K562 (cell line): ENCODE data around the gene NKAIN4. TPM values are rescaled to one million over a fixed set of nuclear protein-coding genes. Genes with fewer than 3 reads are reported as not detected.

Experiments
- ATAC-seq: fragments of 200-7000 bp; cut with Tn5 transposase; 3 replicates; pipeline ENCODE4 v1.9.1; 2020; ENCODE audit warnings: moderate library complexity
- BruUV-seq: library from RNA; stranded (reverse); fragments of 400-500 nt; replicated peaks from 2 replicates; lab custom pipeline; 2021; lab: Mats Ljungman, UMichigan
- CTCF ChIA-PET: fragments of 300-600 bp; formaldehyde crosslinking; extraction: SDS; loops from one replicate; lab custom pipeline; 2021; ENCODE audit warnings: low intra/inter-chr PET ratio; lab: Yijun Ruan, JAX
- POLR2A ChIA-PET: fragments of 300-600, 350-650 bp; sonication (Branson Sonifier 250); formaldehyde crosslinking; extraction: SDS; loops from one replicate; lab custom pipeline; 2021; ENCODE audit warnings: antibody characterized with exemption, inconsistent platforms; lab: Yijun Ruan, JAX
- DNase-seq, 4 experiments: peaks; one replicate each; pipeline versions ENCODE4 v3.0.0 to v3.0.0-alpha.2; 2011 to 2018; ENCODE audit warnings: low spot score in 3 of 4, mixed read lengths in 3 of 4; ENCODE audit errors: extremely low read depth in 1 of 4
- FAIRE-seq: peaks from 2 replicates; lab custom pipeline; 2011; peaks lifted over from hg19 to GRCh38; lab: Jason Lieb, UNC
- H2AFZ ChIP-seq: 2 replicates; pipeline ENCODE4 v1.6.0; 2011; ENCODE audit warnings: low read depth, low read length, control low read depth, inconsistent platforms
- H3K27ac ChIP-seq: fragments of 200-600 bp; 3 replicates; pipeline ENCODE4 v1.8.0; 2011; ENCODE audit warnings: low read depth, mild to moderate bottlenecking, control low read depth, inconsistent platforms, low read length, moderate library complexity, mixed read lengths; ENCODE audit errors: extremely low read depth
- H3K27me3 ChIP-seq, 2 experiments: fragments of 300-600 bp in 1 of 2; 2 replicates in 1 of 2; 3 replicates in 1 of 2; pipeline versions ENCODE4 v1.6.0 to v1.8.0; 2011; ENCODE audit warnings: inconsistent platforms in 2 of 2, low read length in 2 of 2, mild to moderate bottlenecking in 1 of 2, mixed read lengths in 1 of 2, moderate library complexity in 1 of 2; ENCODE audit not compliant: control insufficient read depth in 2 of 2, insufficient read depth in 2 of 2
- H3K36me3 ChIP-seq: fragments of 300-600 bp; 3 replicates; pipeline ENCODE4 v1.8.0; 2011; ENCODE audit warnings: mild to moderate bottlenecking, low read length, inconsistent platforms; ENCODE audit not compliant: control insufficient read depth, insufficient read depth
- H3K4me1 ChIP-seq, 2 experiments: fragments of 200-600 bp in 1 of 2; replicated peaks in 1 of 2; 2 replicates in 1 of 2; 3 replicates in 1 of 2; pipeline versions ENCODE4 v1.5.1 to v1.8.0; 2011; ENCODE audit warnings: inconsistent platforms in 2 of 2, low read length in 2 of 2, mild to moderate bottlenecking in 1 of 2, mixed read lengths in 1 of 2, moderate library complexity in 1 of 2; ENCODE audit not compliant: control insufficient read depth in 2 of 2, insufficient read depth in 2 of 2
- H3K4me2 ChIP-seq: 2 replicates; pipeline ENCODE4 v1.6.1; 2011; ENCODE audit warnings: low read length, control low read depth, inconsistent platforms, mixed read lengths; ENCODE audit not compliant: insufficient read depth
- H3K4me3 ChIP-seq: fragments of 200-600 bp; sonication (generic), shearing (Covaris generic); 2 replicates; pipeline ENCODE4 v1.5.1; 2016; ENCODE audit warnings: control low read depth, inconsistent platforms
- H3K79me2 ChIP-seq: fragments of 200-600 bp; 3 replicates; pipeline ENCODE4 v1.8.0; 2011; ENCODE audit warnings: low read length, inconsistent platforms; ENCODE audit not compliant: control insufficient read depth, insufficient read depth
- H3K9ac ChIP-seq, 2 experiments: 2 replicates each; pipeline versions ENCODE4 v1.6.0 to v1.6.1; 2011; ENCODE audit warnings: low read depth in 2 of 2, low read length in 2 of 2, control low read depth in 1 of 2, inconsistent platforms in 1 of 2, mild to moderate bottlenecking in 1 of 2, mixed read lengths in 1 of 2; ENCODE audit not compliant: insufficient read depth in 1 of 2
- H3K9me1 ChIP-seq: one replicate; pipeline ENCODE4 v1.6.0; 2011; ENCODE audit warnings: inconsistent platforms, mild to moderate bottlenecking, low read length, moderate library complexity; ENCODE audit not compliant: control insufficient read depth, insufficient read depth
- H3K9me3 ChIP-seq: replicated peaks from 2 replicates; pipeline ENCODE4 v1.5.1; 2011; ENCODE audit warnings: low read depth, low read length, inconsistent platforms; ENCODE audit not compliant: control insufficient read depth, insufficient read depth
- H4K20me1 ChIP-seq: replicated peaks from 2 replicates; pipeline ENCODE4 v1.6.1; 2011; ENCODE audit warnings: low read length, inconsistent platforms, mixed read lengths; ENCODE audit not compliant: control insufficient read depth, insufficient read depth
- ADNP ChIP-seq: fragments of 200-800 bp; sonication (Bioruptor generic); IDR thresholded peaks from 2 replicates; pipeline ENCODE4 v1.6.1; 2016; ENCODE audit warnings: missing genetic modification characterization, missing compliant biosample characterization
- BCOR ChIP-seq: fragments of 450-650 bp; IDR thresholded peaks from 2 replicates; pipeline ENCODE4 v1.6.1; 2016
- CGGBP1 ChIP-seq: fragments of 250-450 bp; sonication (Bioruptor Pico); IDR thresholded peaks from 2 replicates; pipeline ENCODE4 v1.9.0; 2021; ENCODE audit warnings: mild to moderate bottlenecking
- ERF ChIP-seq: fragments of 450-650 bp; formaldehyde crosslinking; IDR thresholded peaks from 2 replicates; pipeline ENCODE4 v1.4.0; 2020; ENCODE audit warnings: mild to moderate bottlenecking, mixed read lengths
- KDM1A ChIP-seq, 2 experiments: fragments of 450-650 bp; IDR thresholded peaks; 2 replicates each; pipeline ENCODE4 v1.6.1; 2016; ENCODE audit warnings: mild to moderate bottlenecking in 2 of 2
- PHF21A ChIP-seq: fragments of 450-650 bp; IDR thresholded peaks from 2 replicates; pipeline ENCODE4 v1.6.1; 2017; ENCODE audit warnings: low read depth, borderline replicate concordance
- RBM25 ChIP-seq: fragments of 200-400 bp; formaldehyde crosslinking; IDR thresholded peaks from 2 replicates; pipeline ENCODE4 v1.6.1; 2018; ENCODE audit warnings: low read length, low read depth, moderate library complexity; ENCODE audit not compliant: severe bottlenecking
- RCOR1 ChIP-seq, 2 experiments: IDR thresholded peaks; 2 replicates each; pipeline ENCODE4 v1.6.1; 2012; ENCODE audit warnings: low read depth in 2 of 2, low read length in 2 of 2, borderline replicate concordance in 1 of 2, improper control_type of control experiment in 1 of 2
- STAT5B ChIP-seq: fragments of 250-450 bp; sonication (Bioruptor Pico); IDR thresholded peaks from 2 replicates; pipeline ENCODE4 v1.8.0; 2021; ENCODE audit warnings: mild to moderate bottlenecking, inconsistent platforms
- ZNF121 ChIP-seq: sonication (generic); formaldehyde crosslinking; conservative IDR thresholded peaks from 2 replicates; pipeline ENCODE4 v1.8.0; 2022; ENCODE audit warnings: missing genetic modification reagents
- WGBS: fragments of 100-300 bp; shearing (Covaris generic); methylation state at CpG from one replicate; pipeline ENCODE4 v1.1.6; 2016; ENCODE audit warnings: low coverage, mixed read lengths; ENCODE audit not compliant: insufficient coverage; ENCODE audit errors: missing lambda C conversion rate; 5-methylcytosine and 5-hydroxymethylcytosine counted together
- in situ Hi-C: fragments of 300-500 bp; cut with MboI; formaldehyde crosslinking; loops from 4 replicates; pipeline ENCODE4 v1.15.0; 2018; ENCODE audit warnings: inconsistent platforms, mixed read lengths
- intact Hi-C: fragments of 100-400 bp; cut with micrococcal nuclease; formaldehyde crosslinking; loops from 2 replicates; pipeline ENCODE4 v1.14.2; 2022
- polyA plus RNA-seq, 8 experiments: library from polyadenylated mRNA; depleted of rRNA in 4 of 8; stranded (reverse) in 5 of 8; unstranded in 3 of 8; fragments of >200 nt; fragmentation: Nextera tagmentation in 2 of 8; fragmentation: Illumina TruSeq in 1 of 8; extraction: Ambion mirVana in 2 of 8; extraction: Trizol in 1 of 8; gene quantifications; 2 replicates each; pipeline versions ENCODE4 v1.2.1 to v1.2.3, GENCODE V29; 2011 to 2014; ENCODE audit warnings: inconsistent platforms in 1 of 8, missing spikeins in 1 of 8
- total RNA-seq, 7 experiments: library from RNA; depleted of rRNA in 6 of 7; stranded (reverse); fragments of >200 nt in 6 of 7; fragmentation: Illumina TruSeq in 2 of 7; extraction: Trizol in 2 of 7; gene quantifications; 2 replicates each; pipeline versions ENCODE4 v1.2.1 to v1.2.3, GENCODE V29; 2011 to 2021; ENCODE audit warnings: low replicate concordance in 1 of 7

The NKAIN4 gene
- total and polyA plus RNA-seq, 9 of the 15 experiments (the other 6 are each of a cell fraction or from before 2014, with no cell fraction given), result not detected

GRCh38 chr20:63303095-63303666 lies 48.9 kb upstream of the NKAIN4 start:
- no peaks in the 10 kb centered on the region for H3K9me3 ChIP-seq
- no peak for DNase-seq
- peaks cover 0 to 33% of the 10 kb centered on the region in 2 experiments; a peak in 4 of 5 replicates for H3K27me3 ChIP-seq
- no peaks in the 10 kb centered on the region for H4K20me1 ChIP-seq
- no peak overlapping the region for H3K4me3 ChIP-seq
- no peak for FAIRE-seq
- peaks cover 0 to 10% of the 10 kb centered on the region in 2 experiments; a peak in 1 of 5 replicates for H3K4me1 ChIP-seq
- TF ChIP-seq ERF (CRISPR knock-in tag) (no peak), CGGBP1 (CRISPR knock-in tag) (no peak), PHF21A (no peak), KDM1A (IDR thresholded peaks at IDR 0.05) (0 out of 4 replicates have a peak, but pooled peaks have one; percentile 24 to 54), STAT5B (no peak), ZNF121 (peak; percentile 63), ADNP (0 out of 2 replicates have a peak, but pooled peaks have one; percentile 27), RCOR1 (IDR thresholded peaks at IDR 0.05; ENCODE audit: borderline replicate concordance in 1 of 2, low read depth in 2 of 2, low read length in 2 of 2) (no peak), RBM25 (peak; percentile 90), BCOR (peak; percentile 69)
- POLR2A ChIA-PET, result no interaction called here
- no peak for ATAC-seq
- CTCF ChIA-PET, result no interaction called here
- H3K27ac ChIP-seq, result no peak overlapping the region
- BruUV-seq, result no TSS peak
- H2AFZ ChIP-seq, result no peak overlapping the region
- 14% methylated on average over 5 of the region's 5 CpGs for WGBS
- intact Hi-C loops (no loop called here), in situ Hi-C loops (no loop called here)
- H3K9ac ChIP-seq, result no peak overlapping the region
- H3K9me1 ChIP-seq, result no peaks in the 10 kb centered on the region
- H3K36me3 ChIP-seq, result no peaks in the 10 kb centered on the region
- H3K4me2 ChIP-seq, result no peak overlapping the region
- no peaks in the 10 kb centered on the region for H3K79me2 ChIP-seq
